Measurements from ENCODE around the gene LPAR2. TPM values are rescaled to one million over a fixed set of nuclear protein-coding genes. Genes with fewer than 3 reads are reported as not detected.

Gene LPAR2
- polyA plus RNA-seq, 1 donor (not counting 4 experiments of a cell fraction or from before 2014, with no cell fraction given), result 7.3 TPM

GRCh38 chr19:19624032-19624570 is 3.9 kb downstream of the LPAR2 start:
- dilution Hi-C loops (cut with MboI; ENCODE audit: extremely low pct_ligation_motif_present, low sequenced_read_pairs), result no loop called here
- no peak for FAIRE-seq

GRCh38 chr19:19623383-19623782 is 4.6 kb downstream of the LPAR2 start:
- no peak for FAIRE-seq
- no peak overlapping the region for H3K27ac ChIP-seq (ENCODE audit: control insufficient read depth, insufficient read depth, low read length)
- no peaks in the 10 kb centered on the region for H3K9me3 ChIP-seq (ENCODE audit: control insufficient read depth, low read depth, low read length)
- peaks cover 3% of the 10 kb centered on the region for H3K79me2 ChIP-seq (ENCODE audit: control insufficient read depth, insufficient read depth, low read length)
- H2AFZ ChIP-seq (ENCODE audit: control insufficient read depth, low read length), result no peak overlapping the region
- H3K4me2 ChIP-seq (ENCODE audit: control insufficient read depth, extremely low read depth, insufficient read depth, low read depth, low read length), result no peak overlapping the region
- no peak for DNase-seq (ENCODE audit: low read depth, low spot score)
- H3K27me3 ChIP-seq (ENCODE audit: control insufficient read depth, extremely low read depth, insufficient read depth, low read length), result no peaks in the 10 kb centered on the region
- H3K9ac ChIP-seq (ENCODE audit: control insufficient read depth, extremely low read depth, insufficient read depth, low read length), result no peak overlapping the region
- dilution Hi-C loops (cut with MboI; ENCODE audit: extremely low pct_ligation_motif_present, low sequenced_read_pairs), result no loop called here
- H3K9me1 ChIP-seq (ENCODE audit: control insufficient read depth, extremely low read depth, insufficient read depth, low read length), result no peaks in the 10 kb centered on the region
- peaks cover 5% of the 10 kb centered on the region for H3K4me1 ChIP-seq (ENCODE audit: control insufficient read depth, extremely low read depth, insufficient read depth, low read length)
- no peak overlapping the region for H3K4me3 ChIP-seq (ENCODE audit: control insufficient read depth in 2 of 3, extremely low read depth in 1 of 3, insufficient read depth in 2 of 3, low read depth in 1 of 3, low read length in 3 of 3)
- H3K36me3 ChIP-seq (ENCODE audit: control insufficient read depth in 2 of 2, extremely low read depth in 1 of 2, insufficient read depth in 2 of 2, low read length in 2 of 2), result peaks cover 0 to 1% of the 10 kb centered on the region in 2 experiments
- peaks cover 3% of the 10 kb centered on the region for H4K20me1 ChIP-seq (ENCODE audit: control insufficient read depth, extremely low read depth, insufficient read depth, low read length)
- no peak for TF ChIP-seq CTCF (optimal IDR thresholded peaks at IDR 0.05 in 1 of 3, IDR thresholded peaks at IDR 0.05 in 1 of 3, conservative IDR thresholded peaks at IDR 0.05 in 1 of 3; ENCODE audit: extremely low read depth in 1 of 3, insufficient read depth in 2 of 3, low read length in 3 of 3)
- TF ChIP-seq EZH2 (IDR thresholded peaks at IDR 0.05; ENCODE audit: low read length), result no peak

More at GRCh38 chr19:19624032-19624570, 3.9 kb downstream of the LPAR2 start:
- H3K27ac ChIP-seq (ENCODE audit: control insufficient read depth, insufficient read depth, low read length), result no peak overlapping the region
- no peak overlapping the region for H3K4me2 ChIP-seq (ENCODE audit: control insufficient read depth, extremely low read depth, insufficient read depth, low read depth, low read length)
- H3K9ac ChIP-seq (ENCODE audit: control insufficient read depth, extremely low read depth, insufficient read depth, low read length), result no peak overlapping the region
- no peak for TF ChIP-seq CTCF (optimal IDR thresholded peaks at IDR 0.05 in 1 of 3, IDR thresholded peaks at IDR 0.05 in 1 of 3, conservative IDR thresholded peaks at IDR 0.05 in 1 of 3; ENCODE audit: extremely low read depth in 1 of 3, insufficient read depth in 2 of 3, low read length in 3 of 3)
- no peak for TF ChIP-seq EZH2 (IDR thresholded peaks at IDR 0.05; ENCODE audit: low read length)
- no peaks in the 10 kb centered on the region for H3K9me3 ChIP-seq (ENCODE audit: control insufficient read depth, low read depth, low read length)
- no peaks in the 10 kb centered on the region for H3K27me3 ChIP-seq (ENCODE audit: control insufficient read depth, extremely low read depth, insufficient read depth, low read length)
- peaks cover 3% of the 10 kb centered on the region for H4K20me1 ChIP-seq (ENCODE audit: control insufficient read depth, extremely low read depth, insufficient read depth, low read length)
- H3K36me3 ChIP-seq (ENCODE audit: control insufficient read depth in 2 of 2, extremely low read depth in 1 of 2, insufficient read depth in 2 of 2, low read length in 2 of 2), result peaks cover 0 to 1% of the 10 kb centered on the region in 2 experiments
- H3K4me3 ChIP-seq (ENCODE audit: control insufficient read depth in 2 of 3, extremely low read depth in 1 of 3, insufficient read depth in 2 of 3, low read depth in 1 of 3, low read length in 3 of 3), result no peak overlapping the region
- peaks cover 5% of the 10 kb centered on the region for H3K4me1 ChIP-seq (ENCODE audit: control insufficient read depth, extremely low read depth, insufficient read depth, low read length)
- no peak for DNase-seq (ENCODE audit: low read depth, low spot score)
- peaks cover 3% of the 10 kb centered on the region for H3K79me2 ChIP-seq (ENCODE audit: control insufficient read depth, insufficient read depth, low read length)
- H2AFZ ChIP-seq (ENCODE audit: control insufficient read depth, low read length), result no peak overlapping the region
- H3K9me1 ChIP-seq (ENCODE audit: control insufficient read depth, extremely low read depth, insufficient read depth, low read length), result no peaks in the 10 kb centered on the region

Measured in keratinocyte (primary cell).